Lung microvascular endothelial cell (primary cell): ENCODE results near the gene CDK19. TPM values are rescaled to one million over a fixed set of nuclear protein-coding genes. Genes with fewer than 3 reads are reported as not detected.
"Not testable (repeated sequence)": the region's sequence is repeated elsewhere in the genome, so short reads cannot be mapped to it uniquely, and the experiment has no call there.

Experiments used
- DNase-seq, 2 donors: peaks; one replicate each; pipeline versions ENCODE4 v3.0.0 to v3.0.0-alpha.2; 2010; ENCODE audit warnings: low read depth in 2 of 2
- total RNA-seq: library from RNA; depleted of rRNA; stranded (reverse); fragments of >200 nt; gene quantifications from 2 replicates; pipeline ENCODE4 v1.2.1, GENCODE V29; 2014

CDK19 gene
- total RNA-seq, 1 donor from 2014 or later = 6.0 TPM

DNA sequence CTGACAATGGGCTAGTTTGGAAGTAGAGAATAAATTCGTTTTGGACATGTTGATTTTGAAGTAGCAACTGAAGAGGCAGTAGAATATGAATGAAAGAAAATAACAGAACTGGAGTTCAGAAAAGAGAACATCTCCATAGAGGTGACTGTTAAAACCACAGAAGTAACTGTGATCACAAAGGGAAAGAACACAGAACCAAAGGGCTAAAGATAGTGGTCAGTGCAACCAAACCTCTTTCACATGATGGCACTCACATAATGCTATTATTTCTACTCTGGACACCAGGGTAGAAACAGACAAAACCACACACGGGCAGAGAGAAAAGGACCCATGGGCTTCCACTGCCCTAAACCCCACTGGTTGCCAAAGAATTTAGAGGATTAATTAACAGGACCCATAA, 58.5 kb downstream of the CDK19 start:
- DNase-seq = no peak

- DNase-seq = no peak
Observed at GRCh38 chr6:110755411-110755834, 59.8 kb downstream of the CDK19 start.

DNA sequence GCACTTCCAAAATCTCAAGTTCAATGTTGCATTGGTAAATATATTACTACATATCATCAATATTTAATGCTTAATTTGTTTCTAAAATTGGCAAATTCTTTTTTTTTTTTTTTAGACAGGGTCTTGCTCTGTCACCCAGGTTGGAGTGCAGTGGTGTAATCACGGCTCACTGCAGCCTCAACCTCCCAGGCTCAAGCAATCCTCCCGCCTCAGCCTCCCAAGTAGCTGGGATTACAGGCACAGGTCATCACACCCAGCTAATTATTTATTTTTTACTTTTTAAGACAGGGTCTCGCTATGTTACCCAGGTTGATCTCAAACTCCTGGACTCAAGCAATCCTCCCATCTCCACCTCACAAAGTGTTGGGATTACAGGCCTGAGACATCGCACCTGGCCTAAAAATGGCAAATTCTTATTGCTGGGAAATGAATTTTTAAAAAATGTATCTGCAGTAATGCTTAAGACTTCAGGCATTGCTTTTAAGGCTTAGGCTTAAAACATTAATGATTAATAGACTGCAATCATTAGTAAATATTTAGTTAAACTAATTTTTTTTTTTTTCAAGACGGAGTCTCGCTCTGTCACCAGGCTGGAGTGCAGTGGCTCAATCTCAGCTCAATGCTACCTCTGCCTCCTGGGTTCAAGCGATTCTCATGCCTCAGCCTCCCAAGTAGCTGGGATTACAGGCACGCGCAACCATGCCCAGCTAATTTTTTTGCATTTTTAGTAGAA, 61.2 kb downstream of the CDK19 start:
- DNase-seq = not testable (repeated sequence)

DNA sequence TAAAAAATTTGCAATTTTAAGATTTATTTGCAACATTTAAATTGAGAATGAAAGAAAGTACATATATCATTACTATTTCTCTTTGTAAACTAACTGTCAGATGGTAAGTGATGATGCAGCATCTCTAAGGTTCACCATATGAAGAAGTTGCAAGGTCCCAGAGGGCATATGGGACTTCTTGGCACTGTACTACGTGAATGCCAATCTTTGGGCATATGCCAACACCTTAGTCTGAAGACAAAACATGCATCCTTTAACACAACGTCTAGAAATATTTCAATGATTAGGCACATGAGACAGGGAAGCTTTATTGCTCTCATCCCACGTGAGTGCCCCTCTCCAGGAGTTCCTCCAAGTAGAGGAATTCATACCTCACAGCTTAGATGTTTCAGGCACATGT, 66.8 kb downstream of the CDK19 start:
- DNase-seq = no peak

- DNase-seq = no peak
Observed at GRCh38 chr6:110746680-110747079, 68.6 kb downstream of the CDK19 start.

DNA sequence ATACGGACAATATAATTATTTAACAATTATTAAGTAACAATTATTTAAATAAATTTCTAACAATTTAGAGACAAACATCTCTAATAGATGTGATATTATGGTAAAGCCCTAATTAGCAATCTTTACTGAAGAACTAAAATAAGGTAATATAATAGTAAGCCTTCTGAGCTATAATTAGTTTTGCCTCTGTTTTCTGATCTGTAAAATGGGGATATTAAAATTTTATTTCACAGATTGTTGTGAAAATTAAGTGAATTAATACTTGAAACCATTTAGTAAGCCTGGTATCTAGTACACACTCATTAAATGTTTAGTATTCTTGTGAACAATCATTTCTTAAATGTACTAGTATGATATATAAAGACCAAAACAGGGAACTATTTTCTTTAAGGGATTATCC, 70.3 kb downstream of the CDK19 start:
- no peak for DNase-seq

GRCh38 chr6:110742552-110742951, 72.7 kb downstream of the CDK19 start:
- not testable (repeated sequence) for DNase-seq

GRCh38 chr6:110741517-110741916, 73.8 kb downstream of the CDK19 start:
- DNase-seq = no peak

DNA sequence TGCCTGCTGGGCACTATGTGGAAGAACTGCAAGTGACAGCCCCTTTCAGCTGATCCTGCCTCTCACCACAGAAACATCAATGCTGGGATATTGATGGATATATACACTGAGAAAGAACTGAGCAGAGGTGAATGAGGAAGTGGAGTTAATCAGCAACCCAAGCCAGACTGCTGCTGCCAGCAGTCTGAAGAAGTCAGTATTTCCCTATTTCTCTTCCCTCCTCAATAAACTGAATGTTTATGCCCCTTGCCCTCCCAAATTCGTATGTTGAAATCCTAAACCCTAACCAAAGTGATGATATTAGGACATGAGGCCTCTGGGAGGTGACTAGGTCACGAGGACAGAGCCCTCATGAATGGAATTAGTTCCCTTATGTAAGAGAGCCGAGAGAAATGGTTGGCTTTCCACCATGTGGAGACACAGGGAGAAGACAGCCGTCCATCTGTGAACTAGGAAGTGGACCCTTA, 76.3 kb downstream of the CDK19 start:
- DNase-seq = no peak

DNA sequence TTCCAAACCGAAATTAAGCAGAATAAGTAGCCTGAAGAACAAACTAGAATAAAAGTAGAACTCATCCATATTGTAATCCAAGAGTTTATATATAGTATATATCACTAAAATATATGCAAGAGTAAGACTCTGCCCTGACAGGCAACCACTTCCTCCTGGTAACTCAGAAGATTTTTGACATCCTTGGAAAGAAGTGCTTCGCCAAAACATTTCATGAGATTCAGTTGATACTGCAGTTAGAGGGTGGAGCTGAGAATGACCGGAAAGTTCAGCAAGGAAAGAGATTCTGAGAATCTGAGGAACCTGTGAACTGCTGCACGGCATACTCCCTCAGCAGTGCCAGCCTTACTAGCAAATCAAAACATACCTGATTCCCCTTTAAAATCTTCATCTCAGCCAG, 79.6 kb downstream of the CDK19 start:
- DNase-seq = no peak

DNA sequence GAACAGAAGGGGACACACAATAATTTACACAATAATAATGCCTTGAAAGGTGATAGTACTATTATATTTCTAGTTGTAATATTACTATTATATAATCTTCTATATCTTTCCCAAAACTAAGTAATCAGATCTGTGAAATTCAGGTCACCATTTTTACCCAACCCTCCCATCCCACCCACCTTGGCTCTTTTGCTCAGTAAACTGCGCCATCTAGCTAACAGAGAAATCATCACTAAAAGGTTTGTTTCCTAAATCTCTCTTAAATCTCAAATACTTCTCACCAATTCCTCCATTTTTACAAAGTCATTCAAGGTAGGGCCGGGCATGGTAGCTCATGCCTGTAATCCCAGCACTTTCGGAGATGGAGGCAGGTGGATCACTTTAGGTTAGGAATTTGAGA, 83.4 kb downstream of the CDK19 start:
- DNase-seq = no peak

DNA sequence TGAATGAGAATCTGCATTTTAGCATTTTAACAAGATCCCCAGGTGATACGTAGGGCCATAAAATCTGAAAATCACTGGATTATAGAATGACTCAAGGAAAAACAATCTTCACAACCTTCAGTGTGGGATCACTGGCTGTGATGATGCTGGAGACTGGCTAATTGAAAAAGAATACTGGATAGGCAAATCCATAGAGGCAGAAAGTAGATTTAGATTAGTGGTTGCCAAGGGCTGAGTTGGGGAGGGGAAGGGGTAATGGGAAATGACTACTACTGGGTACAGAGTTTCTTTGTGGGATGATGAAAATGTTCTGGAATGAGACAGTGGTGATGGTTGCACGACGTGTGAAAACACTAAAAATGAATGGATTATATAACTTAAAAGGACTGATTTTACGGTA, 84.1 kb downstream of the CDK19 start:
- DNase-seq = no peak

- no peak for DNase-seq
Observed at GRCh38 chr6:110728501-110728900, 86.8 kb downstream of the CDK19 start.

DNA sequence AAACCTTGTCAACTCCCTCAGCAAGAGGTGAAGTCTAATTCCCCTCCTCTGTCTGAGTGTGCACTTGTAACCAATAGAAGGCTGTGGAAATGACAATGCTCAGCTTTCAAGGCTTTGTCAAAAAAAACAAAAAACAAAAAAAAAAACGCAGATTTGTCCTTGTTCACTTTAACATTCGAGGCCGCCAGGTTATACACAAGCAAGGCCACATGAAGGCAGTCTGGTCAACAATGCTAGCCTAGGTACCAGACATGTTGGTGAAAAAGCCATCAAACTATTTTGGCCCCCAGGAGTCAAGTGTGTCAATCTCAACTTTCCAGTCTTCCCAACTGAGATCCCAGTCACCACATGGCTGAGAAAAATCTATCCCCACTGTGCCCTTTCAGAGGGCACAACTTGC, 92.3 kb downstream of the CDK19 start:
- DNase-seq = no peak

DNA sequence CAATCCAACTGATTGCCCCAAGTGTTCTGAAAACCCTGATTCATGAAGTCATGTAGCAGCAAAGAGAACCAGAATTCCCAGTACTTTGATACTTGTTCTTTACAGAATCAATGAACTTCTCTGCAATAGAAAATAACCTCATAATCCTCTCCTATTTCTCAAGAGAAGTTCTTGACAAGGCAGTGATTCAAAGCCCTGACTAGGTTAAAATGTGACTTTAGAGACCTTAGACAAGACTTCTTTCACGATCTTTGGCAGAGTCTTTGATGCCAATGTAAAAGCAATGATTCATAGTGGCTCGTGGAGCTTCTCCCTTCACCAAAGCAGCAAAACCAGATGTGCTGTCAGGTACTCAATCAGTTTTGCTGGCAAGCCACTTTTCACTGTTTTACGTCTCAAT, 95.2 kb downstream of the CDK19 start:
- DNase-seq = no peak

- not testable (repeated sequence) for DNase-seq
Observed at GRCh38 chr6:110719601-110720000, 95.7 kb downstream of the CDK19 start.

DNA sequence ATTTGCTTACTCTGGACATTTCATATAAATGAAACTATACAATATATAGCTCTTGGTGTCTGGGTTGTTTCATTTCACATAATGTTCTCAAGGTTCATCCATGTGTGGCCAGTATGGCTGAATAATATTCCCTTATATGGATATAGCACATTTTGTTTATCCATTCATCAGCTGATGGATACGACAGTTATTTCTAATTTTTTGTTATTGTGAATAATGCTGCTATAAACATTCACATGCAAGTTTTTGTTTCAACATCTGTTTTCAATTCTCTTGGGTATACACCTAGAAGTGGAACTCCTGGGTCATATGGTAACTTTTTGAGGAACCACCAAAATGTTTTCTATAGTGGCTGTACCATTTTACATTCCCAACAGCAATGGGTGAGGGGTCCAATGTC, 101.1 kb downstream of the CDK19 start:
- DNase-seq = no peak

DNA sequence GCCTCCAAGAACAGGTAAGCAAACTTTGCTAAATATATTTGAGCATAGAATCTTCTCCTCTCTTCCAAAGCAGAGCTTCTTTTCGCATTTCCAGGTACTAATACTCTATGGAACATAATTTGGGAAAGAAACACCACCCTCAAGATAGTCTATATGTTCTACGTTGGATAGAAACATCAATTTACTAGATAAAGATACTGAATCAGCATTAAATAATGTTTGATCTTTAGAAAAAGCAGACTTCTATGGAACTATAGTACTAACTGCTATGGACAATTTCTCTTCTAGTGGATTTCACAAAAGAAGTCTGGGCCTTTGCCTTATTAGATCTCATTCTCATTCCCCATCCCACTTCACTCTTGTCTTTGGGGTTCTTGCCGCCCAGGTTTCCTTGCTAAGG, 103.0 kb downstream of the CDK19 start:
- no peak for DNase-seq

DNA sequence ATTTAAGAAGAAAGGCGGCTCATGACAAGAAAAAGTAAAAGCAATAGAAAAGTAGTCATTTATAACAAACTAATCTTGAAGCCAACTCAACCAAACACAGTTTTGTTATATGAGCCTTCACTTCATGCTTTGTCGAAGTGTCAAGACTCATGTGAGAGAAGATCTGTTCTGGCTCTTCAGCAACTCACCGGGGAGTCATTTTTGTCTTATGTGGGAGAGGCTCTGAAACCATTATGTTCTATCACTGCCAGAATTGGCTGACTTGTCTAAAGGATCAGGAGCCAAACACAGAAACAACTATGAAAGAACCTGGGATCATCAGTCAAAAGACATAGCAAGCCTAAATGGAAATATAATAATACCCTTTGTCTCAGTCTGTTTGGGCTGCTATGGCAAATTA, 105.2 kb downstream of the CDK19 start:
- no peak for DNase-seq

DNA sequence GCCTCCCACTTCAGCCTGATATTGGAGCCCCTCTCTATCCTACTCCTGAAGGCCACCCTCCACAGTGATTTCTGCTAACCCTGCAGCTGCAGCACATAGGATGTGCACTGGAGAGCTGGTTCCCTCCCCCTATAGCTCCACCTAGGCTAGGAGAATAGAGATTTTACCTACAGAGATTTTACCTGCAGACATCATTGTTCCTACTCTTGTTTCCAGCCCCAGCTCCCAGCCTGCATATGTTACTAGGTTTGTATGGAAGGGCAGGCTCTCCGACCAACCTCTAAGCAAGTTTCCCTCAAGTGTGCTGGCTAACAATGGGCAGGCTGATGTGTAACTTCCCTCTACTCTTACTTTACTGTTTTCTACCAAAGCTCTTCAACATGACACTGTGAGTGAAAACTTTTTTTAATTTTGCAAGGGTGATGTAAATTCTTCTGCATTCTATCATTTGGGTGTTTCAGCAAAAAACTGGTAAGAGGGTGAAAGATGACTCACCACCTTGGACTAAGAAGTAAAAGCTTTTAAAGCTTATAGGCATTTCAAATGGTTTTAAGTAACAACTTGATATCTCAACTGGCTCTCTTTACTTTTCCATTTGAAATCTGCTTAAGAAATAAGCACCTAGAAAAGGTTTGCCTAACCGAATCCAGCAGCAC, 106.8 kb downstream of the CDK19 start:
- no peak for DNase-seq

DNA sequence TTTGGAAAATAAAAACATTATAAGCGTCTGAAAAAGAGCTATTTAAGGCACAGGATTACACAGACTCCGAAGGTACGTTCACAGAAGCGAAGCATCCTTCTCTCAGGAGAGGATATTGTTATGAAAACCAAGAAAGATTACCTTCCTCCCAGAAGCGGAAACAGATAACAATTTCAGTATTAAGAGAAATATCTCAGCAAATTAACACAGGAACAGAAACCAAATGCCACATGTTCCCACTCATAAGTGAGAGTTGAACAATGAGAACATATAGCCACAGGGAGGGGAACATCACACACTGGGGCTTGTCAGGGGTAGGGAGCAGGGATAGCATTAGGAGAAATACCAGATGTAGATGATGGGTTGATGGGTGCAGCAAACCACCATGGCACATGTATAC, 109.7 kb downstream of the CDK19 start:
- DNase-seq = no peak

DNA sequence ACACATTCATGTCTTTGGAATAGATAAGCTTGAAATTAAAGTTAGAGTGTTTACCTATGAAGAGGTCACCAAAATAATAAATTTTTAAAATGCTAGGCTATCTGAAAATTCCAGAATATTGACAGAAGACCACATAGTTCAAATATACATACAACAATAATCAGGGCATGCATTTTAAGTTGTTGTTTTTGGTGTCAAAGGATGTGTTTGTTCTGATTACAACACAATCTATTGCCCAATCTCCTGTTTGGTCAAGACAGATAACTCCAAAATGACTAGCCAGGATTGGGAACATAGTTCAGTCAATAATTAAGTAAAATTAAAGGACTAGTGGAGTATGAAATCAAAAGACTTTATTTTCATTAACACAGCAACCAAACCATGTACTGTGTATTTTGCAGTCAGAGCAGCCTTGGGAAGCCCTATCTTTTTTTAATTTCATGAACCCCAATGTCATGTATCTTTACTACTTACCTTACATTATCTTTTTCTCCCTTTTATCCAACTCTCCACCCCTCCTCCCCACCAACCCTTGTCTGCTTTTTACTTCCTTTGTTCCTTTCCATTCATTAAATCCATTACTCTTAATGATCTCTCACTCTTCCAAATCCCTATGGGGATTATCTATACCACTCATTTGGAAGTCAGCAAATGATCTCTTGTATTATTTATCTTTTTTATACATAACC, 111.2 kb downstream of the CDK19 start:
- DNase-seq = no peak
